RWPE2 (cell line): ENCODE results near the gene CAPN2.

Experiments used
- ATAC-seq: fragments of 200-7000 bp; cut with Tn5 transposase; 3 replicates; pipeline ENCODE4 v1.9.1; 2021; ENCODE audit warnings: low read depth
- DNase-seq: peaks from one replicate; pipeline ENCODE4 v3.0.0-alpha.2; 2020; ENCODE audit warnings: low spot score
- H3K27ac ChIP-seq: fragments of 450-650 bp; 2 replicates; pipeline ENCODE4 v1.5.1; 2017; ENCODE audit warnings: mild to moderate bottlenecking; ENCODE audit not compliant: poor library complexity, severe bottlenecking
- H3K27me3 ChIP-seq: fragments of 250-450 bp; sonication (Bioruptor Pico); 2 replicates; pipeline ENCODE4 v1.5.1; 2021; ENCODE audit warnings: mild to moderate bottlenecking, moderate library complexity; ENCODE audit not compliant: insufficient read depth, poor library complexity, severe bottlenecking
- H3K36me3 ChIP-seq: fragments of 250-450 bp; sonication (Bioruptor Pico); 2 replicates; pipeline ENCODE4 v1.5.1; 2020; ENCODE audit warnings: low read depth, mild to moderate bottlenecking, moderate library complexity
- H3K4me1 ChIP-seq: fragments of 250-450 bp; sonication (Bioruptor Pico); 2 replicates; pipeline ENCODE4 v1.5.1; 2021; ENCODE audit warnings: mild to moderate bottlenecking, moderate library complexity; ENCODE audit not compliant: insufficient read depth, poor library complexity, severe bottlenecking
- H3K4me3 ChIP-seq: fragments of 250-450 bp; sonication (Bioruptor Pico); 2 replicates; pipeline ENCODE4 v1.5.1; 2021; ENCODE audit warnings: mild to moderate bottlenecking, moderate library complexity; ENCODE audit not compliant: severe bottlenecking
- H3K9me3 ChIP-seq: fragments of 250-450 bp; sonication (Bioruptor Pico); 2 replicates; pipeline ENCODE4 v1.5.1; 2021; ENCODE audit warnings: mild to moderate bottlenecking, moderate library complexity; ENCODE audit not compliant: severe bottlenecking
- TF ChIP-seq, protein P1 (sequence below): fragments of 450-650 bp; IDR thresholded peaks from one replicate; pipeline ENCODE4 v1.5.1; 2017; ENCODE audit warnings: mild to moderate bottlenecking, moderate library complexity; ENCODE audit not compliant: poor library complexity, severe bottlenecking

Gene CAPN2

DNA sequence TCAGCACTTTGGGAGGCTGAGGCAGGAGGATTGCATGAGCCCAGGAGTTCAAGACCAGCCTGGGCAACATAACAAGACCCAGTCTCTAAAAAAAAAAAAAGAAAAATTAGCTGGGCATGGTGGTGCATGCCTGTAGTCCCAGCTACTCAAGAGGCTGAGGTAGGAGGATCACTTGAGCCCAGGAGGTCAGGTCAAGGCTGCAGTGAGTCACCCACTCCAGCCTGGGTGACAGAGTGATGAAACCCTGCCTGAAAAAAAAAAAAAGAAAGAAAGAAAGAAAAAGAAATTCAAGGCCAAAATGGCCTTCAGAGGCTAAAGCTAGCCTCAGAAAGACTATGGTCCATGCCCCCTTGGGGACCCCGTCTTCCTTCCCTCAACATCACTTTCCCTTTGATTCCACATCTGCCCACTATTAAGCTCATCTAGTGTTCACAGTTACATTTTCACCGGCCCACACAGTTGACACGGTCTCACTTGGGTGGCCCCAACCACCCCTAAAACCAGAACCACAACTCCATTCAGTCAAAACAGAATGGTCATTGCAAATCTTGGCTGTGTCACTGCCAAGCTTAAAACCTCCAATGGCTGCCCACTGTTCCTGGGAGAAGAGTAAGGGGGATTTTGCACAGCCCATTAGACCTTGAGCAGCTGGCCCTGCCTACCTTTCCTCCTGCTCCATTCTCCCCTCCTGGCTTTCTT, 44.7 kb upstream of the CAPN2 start:
- H3K36me3 ChIP-seq = no peaks in the 10 kb centered on the region
- ATAC-seq = no peak
- H3K4me3 ChIP-seq = no peak overlapping the region
- TF ChIP-seq, protein P1, sequence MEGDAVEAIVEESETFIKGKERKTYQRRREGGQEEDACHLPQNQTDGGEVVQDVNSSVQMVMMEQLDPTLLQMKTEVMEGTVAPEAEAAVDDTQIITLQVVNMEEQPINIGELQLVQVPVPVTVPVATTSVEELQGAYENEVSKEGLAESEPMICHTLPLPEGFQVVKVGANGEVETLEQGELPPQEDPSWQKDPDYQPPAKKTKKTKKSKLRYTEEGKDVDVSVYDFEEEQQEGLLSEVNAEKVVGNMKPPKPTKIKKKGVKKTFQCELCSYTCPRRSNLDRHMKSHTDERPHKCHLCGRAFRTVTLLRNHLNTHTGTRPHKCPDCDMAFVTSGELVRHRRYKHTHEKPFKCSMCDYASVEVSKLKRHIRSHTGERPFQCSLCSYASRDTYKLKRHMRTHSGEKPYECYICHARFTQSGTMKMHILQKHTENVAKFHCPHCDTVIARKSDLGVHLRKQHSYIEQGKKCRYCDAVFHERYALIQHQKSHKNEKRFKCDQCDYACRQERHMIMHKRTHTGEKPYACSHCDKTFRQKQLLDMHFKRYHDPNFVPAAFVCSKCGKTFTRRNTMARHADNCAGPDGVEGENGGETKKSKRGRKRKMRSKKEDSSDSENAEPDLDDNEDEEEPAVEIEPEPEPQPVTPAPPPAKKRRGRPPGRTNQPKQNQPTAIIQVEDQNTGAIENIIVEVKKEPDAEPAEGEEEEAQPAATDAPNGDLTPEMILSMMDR = no peak
- no peaks in the 10 kb centered on the region for H3K9me3 ChIP-seq
- DNase-seq = no peak
- H3K4me1 ChIP-seq = peaks cover 7% of the 10 kb centered on the region
- no peaks in the 10 kb centered on the region for H3K27me3 ChIP-seq
- H3K27ac ChIP-seq = no peak overlapping the region

DNA sequence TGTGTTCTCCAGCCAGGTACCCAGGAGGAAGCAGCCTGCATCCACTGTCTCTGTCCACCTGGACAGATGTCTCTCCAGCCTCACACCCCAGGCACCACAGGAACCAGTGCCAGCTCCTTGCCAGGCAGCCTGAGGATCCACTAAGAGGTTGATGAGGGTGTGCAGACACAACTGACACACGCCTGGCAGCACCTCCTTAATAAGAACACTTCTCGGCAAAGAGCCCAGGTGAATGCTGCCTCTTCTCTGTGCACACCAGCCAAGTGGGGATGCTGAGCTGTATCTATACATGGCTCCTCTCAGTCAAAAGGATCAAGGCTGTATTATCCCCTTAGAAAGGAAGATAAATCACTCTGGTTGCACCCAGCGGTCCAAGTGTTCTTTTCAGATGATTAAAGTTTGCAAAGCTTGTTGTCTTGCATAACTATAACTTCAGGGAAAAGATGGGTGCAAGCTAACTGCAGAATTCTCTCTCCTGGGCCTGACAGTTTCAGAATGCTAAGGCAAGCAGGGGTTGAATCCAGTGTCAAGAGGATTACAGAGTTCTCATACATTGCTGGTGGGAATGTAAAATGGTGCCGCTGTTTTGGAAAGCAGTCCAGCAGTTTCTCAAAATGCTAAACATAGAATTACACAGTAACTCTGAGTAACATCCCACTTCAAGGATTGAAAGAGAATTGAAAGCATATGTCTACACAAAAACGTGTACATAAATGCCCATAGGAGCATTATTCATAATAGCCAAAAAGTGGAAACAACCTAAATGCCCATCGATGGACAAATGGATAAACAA, 43.1 kb upstream of the CAPN2 start:
- TF ChIP-seq, protein P1 = no peak
- no peak for ATAC-seq
- no peak for DNase-seq

DNA sequence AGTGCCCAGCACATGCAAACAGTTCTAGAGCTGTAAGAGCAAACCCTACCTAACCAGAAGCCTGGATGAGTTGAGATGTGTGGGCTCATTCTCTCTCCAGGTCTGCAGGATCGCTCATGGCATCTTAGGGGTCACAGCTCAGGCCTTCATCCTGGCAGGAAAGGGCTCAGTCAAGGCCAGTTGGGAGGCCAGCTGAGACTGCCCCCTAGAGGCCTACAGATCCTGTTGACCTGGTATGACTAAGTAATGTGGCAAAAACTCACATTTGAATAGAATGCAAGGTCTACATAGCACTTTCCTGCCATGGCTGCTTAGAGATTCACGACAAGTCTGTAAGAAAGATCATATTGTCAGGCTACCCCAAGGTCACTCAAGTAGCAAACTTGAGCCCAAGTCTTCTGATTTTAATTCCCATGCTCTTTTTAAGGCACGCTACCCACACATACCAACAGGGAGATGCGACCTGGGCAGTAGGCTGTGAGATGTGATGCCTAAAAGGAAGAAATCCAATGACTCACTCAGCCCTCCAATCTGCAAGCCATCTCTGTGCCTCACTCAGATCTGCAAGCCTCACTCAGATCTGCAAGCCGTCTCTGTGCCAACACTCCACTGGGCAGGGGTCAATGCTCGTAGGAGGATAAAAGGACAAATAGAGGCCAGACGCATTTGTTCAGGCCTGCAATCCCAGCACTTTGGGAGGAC, 41.7 kb upstream of the CAPN2 start:
- H3K27me3 ChIP-seq = no peaks in the 10 kb centered on the region
- H3K4me1 ChIP-seq = peaks cover 3% of the 10 kb centered on the region
- no peak overlapping the region for H3K27ac ChIP-seq
- no peaks in the 10 kb centered on the region for H3K36me3 ChIP-seq
- H3K9me3 ChIP-seq = no peaks in the 10 kb centered on the region
- TF ChIP-seq, protein P1 = peak; percentile 23
- ATAC-seq = no peak
- no peak for DNase-seq
- H3K4me3 ChIP-seq = no peak overlapping the region

More for the DNA sequence above, 43.1 kb upstream of the CAPN2 start:
- Histone ChIP-seq H3K9me3 (no peaks in the 10 kb centered on the region), H3K27me3 (no peaks in the 10 kb centered on the region), H3K27ac (no peak overlapping the region), H3K4me1 (peaks cover 7% of the 10 kb centered on the region), H3K4me3 (no peak overlapping the region), H3K36me3 (no peaks in the 10 kb centered on the region)

DNA sequence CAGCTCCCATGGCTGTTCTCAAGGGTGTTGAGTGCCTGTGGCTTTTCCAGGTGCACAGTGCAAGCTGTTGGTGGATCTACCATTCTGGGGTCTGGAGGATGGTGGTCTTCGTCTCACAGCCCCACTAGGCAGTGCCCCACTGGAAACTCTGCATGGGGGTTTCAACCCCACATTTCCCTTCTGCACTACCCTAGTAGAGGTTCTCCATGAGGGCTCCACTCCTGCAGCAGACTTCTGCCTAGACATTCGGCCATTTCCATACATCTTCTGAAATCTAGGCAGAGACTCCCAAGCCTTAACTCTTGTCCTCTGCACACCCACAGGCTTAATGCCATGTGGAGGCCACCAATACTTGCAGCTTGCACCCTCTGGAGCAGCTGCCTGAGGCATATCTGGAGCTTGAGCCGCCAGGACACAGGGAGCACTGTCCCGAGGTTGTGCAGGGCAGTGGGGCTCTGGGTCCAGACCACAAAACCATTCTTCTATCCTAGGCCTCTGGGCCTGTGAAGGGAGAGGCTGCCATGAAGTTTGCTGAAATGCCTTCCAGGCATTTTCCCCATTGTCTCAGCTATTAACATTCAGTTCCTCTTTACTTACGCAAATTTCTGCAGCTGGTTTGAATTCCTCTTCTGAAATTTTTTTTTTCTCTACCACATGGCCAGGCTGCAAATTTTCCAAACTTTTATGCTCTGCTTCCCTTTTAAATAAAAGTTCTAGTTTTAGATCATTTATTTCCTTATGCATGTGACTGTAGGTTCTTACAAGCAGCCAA, 38.0 kb upstream of the CAPN2 start:
- no peak overlapping the region for H3K27ac ChIP-seq
- H3K4me1 ChIP-seq = no peaks in the 10 kb centered on the region
- TF ChIP-seq, protein P1 = no peak
- no peak for DNase-seq
- no peaks in the 10 kb centered on the region for H3K36me3 ChIP-seq
- H3K9me3 ChIP-seq = no peaks in the 10 kb centered on the region
- H3K27me3 ChIP-seq = no peaks in the 10 kb centered on the region
- no peak for ATAC-seq
- H3K4me3 ChIP-seq = no peak overlapping the region
